Omental fat pad (tissue), 4 donors: ENCODE data around the gene MANF. TPM values are rescaled to one million over a fixed set of nuclear protein-coding genes. Genes with fewer than 3 reads are reported as not detected.

Source experiments
- ATAC-seq: fragments of 150-250 bp; one replicate; pipeline ENCODE4 v1.9.1; 2016; ENCODE audit warnings: mild to moderate bottlenecking, moderate library complexity; ENCODE audit not compliant: low FRiP score
- DNase-seq: peaks from one replicate; pipeline ENCODE4 v3.0.0-alpha.2; 2019; ENCODE audit warnings: low spot score
- CTCF ChIP-seq, 3 donors: fragments of 450-650 bp; IDR thresholded peaks; one replicate each; pipeline ENCODE4 v1.5.1; 2016 to 2017; ENCODE audit warnings: antibody characterized with exemption in 3 of 3, mild to moderate bottlenecking in 3 of 3, moderate library complexity in 2 of 3
- total RNA-seq, 4 donors: library from RNA; depleted of rRNA; stranded (reverse); fragments of >200 nt; gene quantifications; one replicate each; pipeline ENCODE4 v1.1.0, GENCODE V29; 2016

The MANF gene
- total RNA-seq, 4 donors from 2014 or later: 27.0 to 54.7 (median 39.4) TPM

GRCh38 chr3:51434746-51435327 lies 49.7 kb downstream of the MANF start:
- TF ChIP-seq CTCF (IDR thresholded peaks at IDR 0.05): no peak
- ATAC-seq (no peak), DNase-seq (no peak)

GRCh38 chr3:51436998-51437639 lies 52.0 kb downstream of the MANF start:
- no peak for ATAC-seq
- no peak for DNase-seq
- TF ChIP-seq CTCF (IDR thresholded peaks at IDR 0.05): no peak

Other genes starting within 250 kb of the MANF start
- 10 to 100 TPM; 25.1 to 39.0 (median 27.8) TPM for gene RBM15B, start 6.0 kb downstream of the MANF start, total RNA-seq
- 10 to 100 TPM; 20.3 to 33.9 (median 22.7) TPM for gene DCAF1, start 114.7 kb downstream of the MANF start, total RNA-seq
- gene RAD54L2, start 153.4 kb downstream of the MANF start, total RNA-seq: 10 to 100 TPM; 17.6 to 37.6 (median 24.1) TPM